PC-3 (cell line): ENCODE measurements around the gene DNM3. TPM values are rescaled to one million over a fixed set of nuclear protein-coding genes. Genes with fewer than 3 reads are reported as not detected.

Experiments used
- ATAC-seq: fragments of 200-7000 bp; cut with Tn5 transposase; 2 replicates; pipeline ENCODE4 v1.9.1; 2020; ENCODE audit warnings: mild to moderate bottlenecking, moderate library complexity
- BruUV-seq: library from RNA; stranded (reverse); fragments of 400-500 nt; replicated peaks from 2 replicates; lab custom pipeline; 2021; lab: Mats Ljungman, UMichigan
- CTCF ChIA-PET: fragments of 300-600 bp; sonication (Branson Sonifier 250); formaldehyde crosslinking; loops from one replicate; lab custom pipeline; 2022; ENCODE audit warnings: antibody characterized with exemption; lab: Charles Lee
- POLR2A ChIA-PET: fragments of 300-600 bp; sonication (Branson Sonifier 250); formaldehyde crosslinking; loops from one replicate; lab custom pipeline; 2022; ENCODE audit warnings: antibody characterized with exemption; ENCODE audit not compliant: unreplicated experiment; lab: Charles Lee
- DNase-seq: peaks from one replicate; pipeline ENCODE4 v3.0.0-alpha.2; 2015
- H2AFZ ChIP-seq: fragments of 300-600 bp; sonication (generic); 2 replicates; pipeline ENCODE4 v1.6.0; 2016; ENCODE audit warnings: antibody characterized with exemption, low read length
- H3F3A ChIP-seq: fragments of 300-600 bp; sonication (generic); one replicate; pipeline ENCODE4 v1.6.0; 2017; ENCODE audit warnings: antibody characterized with exemption, low read length, control low read depth, mild to moderate bottlenecking; ENCODE audit not compliant: unreplicated experiment
- H3K27ac ChIP-seq: fragments of 300-600 bp; sonication (generic); 2 replicates; pipeline ENCODE4 v1.5.1; 2016; ENCODE audit warnings: mild to moderate bottlenecking, low read length
- H3K27me3 ChIP-seq: fragments of 300-600 bp; sonication (generic); 2 replicates; pipeline ENCODE4 v1.6.1; 2016; ENCODE audit warnings: low read length, mixed read lengths
- H3K36me3 ChIP-seq: fragments of 300-600 bp; sonication (generic); 2 replicates; pipeline ENCODE4 v1.6.1; 2016; ENCODE audit warnings: low read depth, mixed run types, low read length, mixed read lengths
- H3K4me1 ChIP-seq: fragments of 300-600 bp; sonication (generic); 2 replicates; pipeline ENCODE4 v1.5.1; 2016; ENCODE audit warnings: low read length; ENCODE audit not compliant: insufficient read depth
- H3K4me2 ChIP-seq: fragments of 300-600 bp; sonication (generic); 2 replicates; pipeline ENCODE4 v1.6.0; 2016; ENCODE audit warnings: low read length
- H3K4me3 ChIP-seq: fragments of 300-600 bp; sonication (generic); 2 replicates; pipeline ENCODE4 v1.5.1; 2016; ENCODE audit warnings: mild to moderate bottlenecking, low read length, mixed read lengths
- H3K79me2 ChIP-seq: fragments of 300-600 bp; sonication (generic); 2 replicates; pipeline ENCODE4 v1.6.1; 2017; ENCODE audit warnings: low read length, mixed read lengths
- H3K9ac ChIP-seq: fragments of 300-600 bp; sonication (generic); 2 replicates; pipeline ENCODE4 v1.6.0; 2016; ENCODE audit warnings: mild to moderate bottlenecking, low read length
- H3K9me2 ChIP-seq: fragments of 300-600 bp; sonication (generic); replicated peaks from 2 replicates; pipeline ENCODE4 v1.6.1; 2016; ENCODE audit warnings: mixed run types, low read length, mixed read lengths
- H3K9me3 ChIP-seq: fragments of 300-600 bp; sonication (generic); 2 replicates; pipeline ENCODE4 v1.6.1; 2016; ENCODE audit warnings: low read length, mixed read lengths
- H4K20me1 ChIP-seq: fragments of 300-600 bp; sonication (generic); 2 replicates; pipeline ENCODE4 v1.6.1; 2016; ENCODE audit warnings: low read length, mixed read lengths
- EZH2 ChIP-seq: fragments of 300-600 bp; sonication (generic); IDR thresholded peaks from one replicate; pipeline ENCODE4 v1.6.1; 2017; ENCODE audit warnings: antibody characterized with exemption, mild to moderate bottlenecking, low read length; ENCODE audit not compliant: unreplicated experiment
- EZH2phosphoT487 ChIP-seq: fragments of 300-600 bp; sonication (generic); IDR thresholded peaks from 2 replicates; pipeline ENCODE4 v1.6.1; 2018; ENCODE audit warnings: mild to moderate bottlenecking, antibody characterized with exemption, low read length, borderline replicate concordance
- intact Hi-C: fragments of 100-400 bp; cut with micrococcal nuclease; formaldehyde crosslinking; loops from 2 replicates; pipeline ENCODE4 v1.9.0; 2023
- total RNA-seq: library from RNA; depleted of rRNA; stranded (reverse); fragments of >200 nt; gene quantifications from 2 replicates; pipeline ENCODE4 v1.2.3, GENCODE V29; 2014
- TF ChIP-seq, protein P1 (sequence below): fragments of 300-600 bp; sonication (generic); conservative IDR thresholded peaks from 2 replicates; pipeline ENCODE4 v1.5.1; 2017; ENCODE audit warnings: antibody characterized with exemption, low read depth, mild to moderate bottlenecking, low read length

DNM3 gene
- total RNA-seq, 1 experiment from 2014 or later: 0.98 TPM

DNA sequence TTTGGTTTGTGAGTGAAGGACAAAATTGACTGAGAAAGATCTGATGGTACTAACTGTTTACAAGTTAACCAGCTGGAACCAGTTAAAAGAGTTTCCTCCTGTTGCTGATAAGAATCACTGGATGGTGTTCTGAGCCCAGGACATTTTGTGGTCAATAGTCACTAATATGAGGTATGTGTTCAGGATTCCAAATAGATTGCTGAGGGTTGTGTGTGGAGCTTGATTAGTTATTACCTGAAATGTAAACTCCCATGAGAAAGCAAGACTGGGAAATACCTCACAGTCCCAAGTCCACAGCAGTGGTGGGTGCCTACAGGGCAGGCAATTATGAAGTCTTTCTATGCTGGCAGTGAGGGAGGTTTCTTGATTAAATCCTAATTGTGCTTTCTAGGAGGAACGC is 164.6 kb downstream of the DNM3 start:
- Histone ChIP-seq H3K4me2 (no peak overlapping the region), H3K4me1 (peaks cover 29% of the 10 kb centered on the region), H3K79me2 (no peaks in the 10 kb centered on the region), H3K9me2 (no peaks in the 10 kb centered on the region), H3K36me3 (no peaks in the 10 kb centered on the region), H3K27me3 (no peaks in the 10 kb centered on the region), H3F3A (no peaks in the 10 kb centered on the region), H3K9ac (no peak overlapping the region), H3K4me3 (no peak overlapping the region), H3K9me3 (peaks cover 14% of the 10 kb centered on the region; the same call in 1 of the 2 replicates), H4K20me1 (no peaks in the 10 kb centered on the region), H2AFZ (no peak overlapping the region), H3K27ac (no peak overlapping the region)
- TF ChIP-seq, protein P1, sequence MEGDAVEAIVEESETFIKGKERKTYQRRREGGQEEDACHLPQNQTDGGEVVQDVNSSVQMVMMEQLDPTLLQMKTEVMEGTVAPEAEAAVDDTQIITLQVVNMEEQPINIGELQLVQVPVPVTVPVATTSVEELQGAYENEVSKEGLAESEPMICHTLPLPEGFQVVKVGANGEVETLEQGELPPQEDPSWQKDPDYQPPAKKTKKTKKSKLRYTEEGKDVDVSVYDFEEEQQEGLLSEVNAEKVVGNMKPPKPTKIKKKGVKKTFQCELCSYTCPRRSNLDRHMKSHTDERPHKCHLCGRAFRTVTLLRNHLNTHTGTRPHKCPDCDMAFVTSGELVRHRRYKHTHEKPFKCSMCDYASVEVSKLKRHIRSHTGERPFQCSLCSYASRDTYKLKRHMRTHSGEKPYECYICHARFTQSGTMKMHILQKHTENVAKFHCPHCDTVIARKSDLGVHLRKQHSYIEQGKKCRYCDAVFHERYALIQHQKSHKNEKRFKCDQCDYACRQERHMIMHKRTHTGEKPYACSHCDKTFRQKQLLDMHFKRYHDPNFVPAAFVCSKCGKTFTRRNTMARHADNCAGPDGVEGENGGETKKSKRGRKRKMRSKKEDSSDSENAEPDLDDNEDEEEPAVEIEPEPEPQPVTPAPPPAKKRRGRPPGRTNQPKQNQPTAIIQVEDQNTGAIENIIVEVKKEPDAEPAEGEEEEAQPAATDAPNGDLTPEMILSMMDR: no peak
- TF ChIP-seq EZH2phosphoT487 (no peak), EZH2 (no peak)
- BruUV-seq: no TSS peak
- intact Hi-C loops: loop anchor here (10.0 kb wide), 1 partner anchor 529 kb away; the partner anchor contains the start of gene SUCO
- ATAC-seq (peak; percentile 31), DNase-seq (peak; percentile 78)
- ChIA-PET POLR2A (interaction anchor here (0.6 kb wide), 1 partner anchor 296 kb away, joined by 3 read pairs; no protein-coding TSS in a partner anchor), CTCF (no interaction called here)

DNA sequence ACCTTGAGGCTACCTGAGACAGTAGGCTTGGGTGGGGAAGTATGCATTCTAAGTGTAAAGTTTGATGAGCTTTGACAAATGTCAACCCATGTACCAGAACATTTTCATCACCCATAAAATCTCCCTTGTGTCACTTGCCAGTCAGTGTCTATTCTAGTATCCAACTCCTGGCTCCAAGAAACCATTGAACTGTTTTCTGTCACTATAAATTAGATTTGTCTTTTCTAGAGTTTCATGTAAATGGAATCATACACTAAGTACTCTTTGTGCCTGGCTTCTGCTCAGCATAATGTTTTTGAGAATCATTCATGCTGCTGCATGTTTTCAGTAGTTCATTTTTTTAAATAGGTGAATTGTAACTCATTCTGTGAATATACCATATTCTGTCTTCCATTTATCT is 165.4 kb downstream of the DNM3 start:
- no peaks in the 10 kb centered on the region for H3K27me3 ChIP-seq
- ChIA-PET CTCF (no interaction called here), POLR2A (interaction anchor here (0.7 kb wide), 1 partner anchor 14 kb away, joined by 4 read pairs; no protein-coding TSS in a partner anchor)
- H2AFZ ChIP-seq: no peak overlapping the region
- TF ChIP-seq EZH2: no peak
- no peak for TF ChIP-seq EZH2phosphoT487
- TF ChIP-seq, protein P1: no peak
- H3K79me2 ChIP-seq: no peaks in the 10 kb centered on the region
- no peaks in the 10 kb centered on the region for H4K20me1 ChIP-seq
- no peak overlapping the region for H3K4me2 ChIP-seq
- H3K4me1 ChIP-seq: peaks cover 29% of the 10 kb centered on the region
- no peak overlapping the region for H3K4me3 ChIP-seq
- no peak overlapping the region for H3K9ac ChIP-seq
- BruUV-seq: no TSS peak
- no peak overlapping the region for H3K27ac ChIP-seq
- intact Hi-C loops: loop anchor here (10.0 kb wide), 1 partner anchor 528 kb away; the partner anchor contains the start of gene SUCO
- no peaks in the 10 kb centered on the region for H3K9me2 ChIP-seq
- peaks cover 20% of the 10 kb centered on the region; the same call in 1 of the 2 replicates for H3K9me3 ChIP-seq
- no peaks in the 10 kb centered on the region for H3F3A ChIP-seq
- H3K36me3 ChIP-seq: no peaks in the 10 kb centered on the region
- ATAC-seq (no peak), DNase-seq (no peak)

DNA sequence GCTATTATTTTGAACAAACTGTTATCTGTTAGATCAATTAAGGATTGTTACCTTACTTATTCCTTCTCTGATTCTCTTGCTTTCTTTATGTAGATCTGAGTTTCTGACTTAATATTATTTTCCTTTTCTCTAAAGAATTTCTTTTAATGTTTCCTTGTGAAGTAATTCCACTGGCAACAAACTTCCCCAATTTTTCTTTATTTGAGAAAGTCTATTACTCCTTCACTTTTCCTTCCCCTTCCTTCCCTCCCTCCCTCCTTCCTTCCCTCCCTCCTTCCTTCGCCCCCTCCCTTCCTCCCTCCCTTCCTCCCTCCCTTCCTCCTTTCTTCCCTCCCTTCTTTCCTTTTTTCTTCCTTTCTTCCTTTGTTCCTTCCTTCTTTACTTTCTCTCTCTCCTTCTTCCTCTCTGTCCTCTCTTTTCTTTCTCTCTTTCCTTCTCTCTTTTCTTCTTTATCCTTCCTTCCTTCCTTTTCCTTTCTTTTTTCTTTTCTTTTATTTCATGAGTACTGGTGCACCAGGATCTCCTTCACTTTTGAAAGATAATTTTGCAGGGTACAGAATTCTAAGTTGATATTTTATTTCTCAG is 177.5 kb downstream of the DNM3 start:
- CTCF ChIA-PET: no interaction called here
- POLR2A ChIA-PET: no interaction called here

More for the DNA sequence above, 177.5 kb downstream of the DNM3 start:
- Histone ChIP-seq H3K79me2 (no peaks in the 10 kb centered on the region), H3F3A (no peaks in the 10 kb centered on the region), H3K9me2 (no peaks in the 10 kb centered on the region), H3K27ac (no peak overlapping the region), H3K9me3 (no peaks in the 10 kb centered on the region), H3K36me3 (no peaks in the 10 kb centered on the region), H3K4me1 (peaks cover 4% of the 10 kb centered on the region; the same call in 1 of the 2 replicates), H4K20me1 (no peaks in the 10 kb centered on the region), H3K4me3 (no peak overlapping the region), H3K9ac (no peak overlapping the region), H3K4me2 (no peak overlapping the region), H2AFZ (no peak overlapping the region), H3K27me3 (peaks cover 39% of the 10 kb centered on the region; the same call in 1 of the 2 replicates)
- BruUV-seq: no TSS peak
- TF ChIP-seq EZH2phosphoT487: no peak
- TF ChIP-seq, protein P1: no peak
- no peak for TF ChIP-seq EZH2
- ATAC-seq (no peak), DNase-seq (no peak)
- intact Hi-C loops: no loop called here
